ENCODE data around the gene PVALB. TPM values are rescaled to one million over a fixed set of nuclear protein-coding genes. Genes with fewer than 3 reads are reported as not detected.

The PVALB gene
- polyA plus RNA-seq, 3 donors, result 0.65 TPM; not detected in 2

DNA sequence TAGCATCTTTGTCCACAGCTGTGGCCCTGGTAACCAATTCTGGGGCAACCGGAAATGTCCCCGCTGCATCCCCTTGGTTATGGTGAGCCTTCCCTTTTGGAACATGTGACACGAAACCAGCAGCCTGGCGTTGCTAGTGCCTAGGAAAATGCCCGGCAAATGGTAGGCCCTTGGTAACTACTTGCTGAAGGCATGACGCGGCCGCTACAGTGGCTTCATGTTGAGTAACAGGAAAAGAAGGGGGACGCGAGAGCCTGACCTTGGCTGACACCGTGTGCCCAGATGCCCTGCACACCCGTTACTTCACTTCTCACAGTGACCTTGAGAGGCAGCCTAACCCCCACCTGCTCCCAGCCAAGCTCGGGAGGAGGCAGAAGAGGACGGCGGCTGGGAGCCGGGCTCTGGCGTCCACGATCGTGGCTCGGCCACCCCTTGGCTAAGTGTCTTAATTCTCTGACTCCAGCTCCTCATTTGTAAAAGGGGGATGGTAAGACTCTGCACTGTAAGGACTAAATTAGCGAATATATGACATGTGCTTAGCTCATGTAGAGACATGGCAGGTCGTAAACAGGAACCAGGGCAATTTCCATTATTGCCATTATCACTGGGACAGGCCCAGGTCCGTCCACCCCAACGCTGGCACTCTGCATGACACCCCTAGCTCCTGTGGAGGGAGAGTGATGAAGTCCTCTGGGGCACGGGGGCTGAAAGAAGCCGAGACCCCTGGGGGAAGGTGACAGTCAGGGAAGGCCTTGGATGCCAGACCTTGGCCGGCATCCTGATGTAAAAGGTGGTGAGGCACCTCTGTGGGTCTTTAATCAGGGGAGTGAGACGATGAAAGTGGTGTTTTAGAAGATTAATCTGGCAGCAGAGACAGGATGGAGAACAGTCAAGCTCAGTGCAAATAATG lies 59.8 kb downstream of the PVALB start:
- Histone ChIP-seq H3K9ac (ENCODE audit: insufficient read depth, low read length, poor library complexity, severe bottlenecking) (no peak overlapping the region), H3K27me3 (ENCODE audit: control insufficient read depth in 2 of 2, insufficient read depth in 2 of 2, low read length in 2 of 2) (no peaks in the 10 kb centered on the region), H3K9me3 (replicated peaks in 1 of 2; ENCODE audit: control insufficient read depth in 1 of 2, insufficient read depth in 1 of 2, low read length in 2 of 2) (no peaks in the 10 kb centered on the region), H3K79me2 (ENCODE audit: insufficient read depth, low read length) (no peaks in the 10 kb centered on the region), H4K20me1 (ENCODE audit: insufficient read depth, low read length) (no peaks in the 10 kb centered on the region), H2AFZ (ENCODE audit: insufficient read depth, low read depth, low read length, poor library complexity, severe bottlenecking) (no peak overlapping the region), H3K36me3 (replicated peaks in 1 of 2; ENCODE audit: control insufficient read depth in 1 of 2, insufficient read depth in 2 of 2, low read length in 2 of 2) (peaks cover 2 to 5% of the 10 kb centered on the region in 2 donors), H3K4me2 (replicated peaks; ENCODE audit: extremely low read depth, low read length, poor library complexity, severe bottlenecking) (no peak overlapping the region), H3K4me3 (replicated peaks in 1 of 3; ENCODE audit: low read depth in 2 of 3, low read length in 3 of 3) (no peak overlapping the region), H3K4me1 (ENCODE audit: control insufficient read depth in 1 of 2, insufficient read depth in 2 of 2, low read length in 2 of 2) (peaks cover 8% of the 10 kb centered on the region in 2 donors), H3K27ac (ENCODE audit: low read depth in 1 of 2, low read length in 2 of 2) (no peak overlapping the region)
- H3K4me1 Mint-ChIP-seq, result peaks cover 9% of the 10 kb centered on the region
- peaks cover 3 to 8% of the 10 kb centered on the region in 2 donors for H3K36me3 Mint-ChIP-seq
- 51% methylated on average over 23 of the region's 28 CpGs for WGBS (ENCODE audit: insufficient coverage)
- DNase-seq, result no peak
- peak overlapping the region in 1 of 7 donors; percentile 13 for H3K27ac Mint-ChIP-seq
- no peak overlapping the region for H3K4me3 Mint-ChIP-seq
- intact Hi-C loops (cut with micrococcal nuclease), result loop anchor here in 1 of 2 donors (2.0 kb wide), 1 partner anchor 218 kb away; no protein-coding TSS in a partner anchor
- peaks cover 14 to 32% (median 19%) of the 10 kb centered on the region in 3 donors for H3K27me3 Mint-ChIP-seq (ENCODE audit: low read depth in 3 of 3)
- peaks cover 0 to 2% (median 0%) of the 10 kb centered on the region in 7 donors for H3K9me3 Mint-ChIP-seq
- TF ChIP-seq, protein P1, sequence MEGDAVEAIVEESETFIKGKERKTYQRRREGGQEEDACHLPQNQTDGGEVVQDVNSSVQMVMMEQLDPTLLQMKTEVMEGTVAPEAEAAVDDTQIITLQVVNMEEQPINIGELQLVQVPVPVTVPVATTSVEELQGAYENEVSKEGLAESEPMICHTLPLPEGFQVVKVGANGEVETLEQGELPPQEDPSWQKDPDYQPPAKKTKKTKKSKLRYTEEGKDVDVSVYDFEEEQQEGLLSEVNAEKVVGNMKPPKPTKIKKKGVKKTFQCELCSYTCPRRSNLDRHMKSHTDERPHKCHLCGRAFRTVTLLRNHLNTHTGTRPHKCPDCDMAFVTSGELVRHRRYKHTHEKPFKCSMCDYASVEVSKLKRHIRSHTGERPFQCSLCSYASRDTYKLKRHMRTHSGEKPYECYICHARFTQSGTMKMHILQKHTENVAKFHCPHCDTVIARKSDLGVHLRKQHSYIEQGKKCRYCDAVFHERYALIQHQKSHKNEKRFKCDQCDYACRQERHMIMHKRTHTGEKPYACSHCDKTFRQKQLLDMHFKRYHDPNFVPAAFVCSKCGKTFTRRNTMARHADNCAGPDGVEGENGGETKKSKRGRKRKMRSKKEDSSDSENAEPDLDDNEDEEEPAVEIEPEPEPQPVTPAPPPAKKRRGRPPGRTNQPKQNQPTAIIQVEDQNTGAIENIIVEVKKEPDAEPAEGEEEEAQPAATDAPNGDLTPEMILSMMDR (IDR thresholded peaks at IDR 0.05), result no peak

DNA sequence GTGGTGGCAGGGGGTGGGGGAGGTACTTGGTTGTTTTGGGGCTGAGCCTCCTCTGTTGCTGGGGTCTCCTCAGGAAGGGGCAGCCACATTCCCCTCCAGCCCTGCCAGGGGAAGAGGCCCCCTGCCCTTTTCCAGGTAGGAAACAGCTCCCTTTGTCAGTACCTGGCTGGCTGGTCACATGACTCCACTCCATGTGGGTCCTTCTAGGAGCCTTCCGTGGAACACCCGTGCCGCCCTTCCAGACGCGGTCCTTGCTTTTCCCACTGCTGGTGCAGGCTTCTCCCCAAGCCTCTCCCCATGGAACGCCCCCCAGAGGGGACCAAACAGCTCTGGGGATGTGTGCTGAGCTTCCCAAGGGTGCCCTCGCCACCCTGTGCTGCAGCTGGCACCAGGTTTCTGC lies 60.8 kb downstream of the PVALB start:
- Mint-ChIP-seq H3K4me1 (peaks cover 9% of the 10 kb centered on the region), H3K27ac (no peak overlapping the region), H3K36me3 (peaks cover under 1 to 7% of the 10 kb centered on the region in 2 donors), H3K9me3 (peaks cover 0 to 2% (median 0%) of the 10 kb centered on the region in 7 donors), H3K4me3 (no peak overlapping the region), H3K27me3 (ENCODE audit: low read depth in 3 of 3) (peaks cover 14 to 36% (median 19%) of the 10 kb centered on the region in 3 donors)
- no peak for DNase-seq
- H3K4me2 ChIP-seq (replicated peaks; ENCODE audit: extremely low read depth, low read length, poor library complexity, severe bottlenecking), result no peak overlapping the region
- H3K79me2 ChIP-seq (ENCODE audit: insufficient read depth, low read length), result no peaks in the 10 kb centered on the region
- WGBS (ENCODE audit: insufficient coverage), result 61% methylated on average over 3 of the region's 7 CpGs
- no peaks in the 10 kb centered on the region for H3K9me3 ChIP-seq (replicated peaks in 1 of 2; ENCODE audit: control insufficient read depth in 1 of 2, insufficient read depth in 1 of 2, low read length in 2 of 2)
- no peak overlapping the region for H3K9ac ChIP-seq (ENCODE audit: insufficient read depth, low read length, poor library complexity, severe bottlenecking)
- no peak overlapping the region for H3K27ac ChIP-seq (ENCODE audit: low read depth in 1 of 2, low read length in 2 of 2)
- H3K4me3 ChIP-seq (replicated peaks in 1 of 3; ENCODE audit: low read depth in 2 of 3, low read length in 3 of 3), result no peak overlapping the region
- no peaks in the 10 kb centered on the region for H4K20me1 ChIP-seq (ENCODE audit: insufficient read depth, low read length)
- H2AFZ ChIP-seq (ENCODE audit: insufficient read depth, low read depth, low read length, poor library complexity, severe bottlenecking), result no peak overlapping the region
- peaks cover 8% of the 10 kb centered on the region in 2 donors for H3K4me1 ChIP-seq (ENCODE audit: control insufficient read depth in 1 of 2, insufficient read depth in 2 of 2, low read length in 2 of 2)
- H3K27me3 ChIP-seq (ENCODE audit: control insufficient read depth in 2 of 2, insufficient read depth in 2 of 2, low read length in 2 of 2), result no peaks in the 10 kb centered on the region
- TF ChIP-seq, protein P1 (IDR thresholded peaks at IDR 0.05), result no peak
- peaks cover 0 to 2% of the 10 kb centered on the region in 2 donors for H3K36me3 ChIP-seq (replicated peaks in 1 of 2; ENCODE audit: control insufficient read depth in 1 of 2, insufficient read depth in 2 of 2, low read length in 2 of 2)
- intact Hi-C loops (cut with micrococcal nuclease), result loop anchor here in 1 of 2 donors (2.0 kb wide), 1 partner anchor 219 kb away; no protein-coding TSS in a partner anchor

Measured in CD14-positive monocyte (primary cell).